ENCODE results near the gene TNRC18.

- TF ChIP-seq EZH2 (IDR thresholded peaks at IDR 0.05; ENCODE audit: insufficient read depth, poor library complexity, severe bottlenecking): no peak
- no peak for TF ChIP-seq EZH2phosphoT487 (IDR thresholded peaks at IDR 0.05; ENCODE audit: insufficient read depth, low read depth)
Measured at GRCh38 chr7:5393328-5393727, 30.3 kb downstream of the TNRC18 start.

All from GM23248 (cell line).